GM06990 (cell line): ENCODE results near the gene SLC7A10.

Source experiments
- DNase-seq: peaks from one replicate; pipeline ENCODE4 v3.0.0-alpha.2; 2011; ENCODE audit not compliant: insufficient read length; ENCODE audit errors: extremely low read depth
- H3K27me3 ChIP-seq: replicated peaks from 2 replicates; pipeline ENCODE4 v1.6.0; 2011; ENCODE audit warnings: low read length; ENCODE audit not compliant: control insufficient read depth, insufficient read depth
- H3K36me3 ChIP-seq: 2 replicates; pipeline ENCODE4 v1.5.1; 2011; ENCODE audit warnings: low read length; ENCODE audit not compliant: control insufficient read depth, insufficient read depth
- H3K4me3 ChIP-seq: replicated peaks from 2 replicates; pipeline ENCODE4 v1.5.1; 2011; ENCODE audit warnings: low read depth, mild to moderate bottlenecking, control low read depth, low read length
- TF ChIP-seq, protein P1 (sequence below): IDR thresholded peaks from 2 replicates; pipeline ENCODE4 v1.5.1; 2011; ENCODE audit warnings: low read length, control low read depth, mild to moderate bottlenecking, inconsistent platforms; ENCODE audit not compliant: insufficient read depth, poor library complexity, severe bottlenecking

SLC7A10 gene

GRCh38 chr19:33202546-33203507 lies 22.8 kb downstream of the SLC7A10 start:
- Histone ChIP-seq H3K27me3 (no peaks in the 10 kb centered on the region), H3K4me3 (no peak overlapping the region), H3K36me3 (no peaks in the 10 kb centered on the region)
- TF ChIP-seq, protein P1, sequence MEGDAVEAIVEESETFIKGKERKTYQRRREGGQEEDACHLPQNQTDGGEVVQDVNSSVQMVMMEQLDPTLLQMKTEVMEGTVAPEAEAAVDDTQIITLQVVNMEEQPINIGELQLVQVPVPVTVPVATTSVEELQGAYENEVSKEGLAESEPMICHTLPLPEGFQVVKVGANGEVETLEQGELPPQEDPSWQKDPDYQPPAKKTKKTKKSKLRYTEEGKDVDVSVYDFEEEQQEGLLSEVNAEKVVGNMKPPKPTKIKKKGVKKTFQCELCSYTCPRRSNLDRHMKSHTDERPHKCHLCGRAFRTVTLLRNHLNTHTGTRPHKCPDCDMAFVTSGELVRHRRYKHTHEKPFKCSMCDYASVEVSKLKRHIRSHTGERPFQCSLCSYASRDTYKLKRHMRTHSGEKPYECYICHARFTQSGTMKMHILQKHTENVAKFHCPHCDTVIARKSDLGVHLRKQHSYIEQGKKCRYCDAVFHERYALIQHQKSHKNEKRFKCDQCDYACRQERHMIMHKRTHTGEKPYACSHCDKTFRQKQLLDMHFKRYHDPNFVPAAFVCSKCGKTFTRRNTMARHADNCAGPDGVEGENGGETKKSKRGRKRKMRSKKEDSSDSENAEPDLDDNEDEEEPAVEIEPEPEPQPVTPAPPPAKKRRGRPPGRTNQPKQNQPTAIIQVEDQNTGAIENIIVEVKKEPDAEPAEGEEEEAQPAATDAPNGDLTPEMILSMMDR, result no peak
- DNase-seq, result no peak

DNA sequence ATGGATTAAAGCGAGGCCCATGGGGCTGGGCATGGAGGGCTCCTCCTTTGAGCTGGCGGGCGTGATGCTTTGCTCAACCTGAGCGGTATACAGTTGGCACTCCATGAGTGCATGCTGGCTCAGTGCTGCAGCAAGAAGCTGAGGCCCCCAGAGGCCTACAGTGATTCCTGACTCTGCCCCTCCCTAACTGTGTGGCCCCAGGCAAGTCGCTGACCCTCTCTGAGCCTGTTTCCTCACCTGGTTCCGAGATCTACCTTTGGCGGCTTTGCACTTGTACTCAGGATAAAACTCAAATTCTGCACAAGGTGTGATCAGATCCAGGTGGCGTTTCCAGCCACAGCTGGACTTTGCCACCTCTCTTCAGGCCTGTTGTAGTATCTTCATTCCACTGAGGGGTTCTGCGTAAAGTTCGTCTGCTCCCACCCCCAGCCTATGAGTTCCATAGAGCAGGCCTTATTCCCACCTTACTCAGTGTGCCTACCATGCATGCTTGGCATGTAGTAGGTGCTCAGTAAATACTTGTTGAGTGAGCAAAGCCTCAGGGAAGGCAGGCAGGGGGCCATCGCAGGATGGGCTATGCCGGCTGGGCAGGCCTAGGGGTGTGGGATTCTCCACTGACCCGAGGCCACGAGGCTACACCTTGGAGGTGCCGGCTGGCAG lies 23.6 kb downstream of the SLC7A10 start:
- TF ChIP-seq, protein P1, result no peak
- H3K36me3 ChIP-seq, result no peaks in the 10 kb centered on the region
- no peaks in the 10 kb centered on the region for H3K27me3 ChIP-seq
- no peak for DNase-seq
- no peak overlapping the region for H3K4me3 ChIP-seq

- no peak for DNase-seq
- Histone ChIP-seq H3K36me3 (no peaks in the 10 kb centered on the region), H3K27me3 (no peaks in the 10 kb centered on the region), H3K4me3 (no peak overlapping the region)
- TF ChIP-seq, protein P1, result no peak
Observed at GRCh38 chr19:33201473-33201872, 24.2 kb downstream of the SLC7A10 start.

DNA sequence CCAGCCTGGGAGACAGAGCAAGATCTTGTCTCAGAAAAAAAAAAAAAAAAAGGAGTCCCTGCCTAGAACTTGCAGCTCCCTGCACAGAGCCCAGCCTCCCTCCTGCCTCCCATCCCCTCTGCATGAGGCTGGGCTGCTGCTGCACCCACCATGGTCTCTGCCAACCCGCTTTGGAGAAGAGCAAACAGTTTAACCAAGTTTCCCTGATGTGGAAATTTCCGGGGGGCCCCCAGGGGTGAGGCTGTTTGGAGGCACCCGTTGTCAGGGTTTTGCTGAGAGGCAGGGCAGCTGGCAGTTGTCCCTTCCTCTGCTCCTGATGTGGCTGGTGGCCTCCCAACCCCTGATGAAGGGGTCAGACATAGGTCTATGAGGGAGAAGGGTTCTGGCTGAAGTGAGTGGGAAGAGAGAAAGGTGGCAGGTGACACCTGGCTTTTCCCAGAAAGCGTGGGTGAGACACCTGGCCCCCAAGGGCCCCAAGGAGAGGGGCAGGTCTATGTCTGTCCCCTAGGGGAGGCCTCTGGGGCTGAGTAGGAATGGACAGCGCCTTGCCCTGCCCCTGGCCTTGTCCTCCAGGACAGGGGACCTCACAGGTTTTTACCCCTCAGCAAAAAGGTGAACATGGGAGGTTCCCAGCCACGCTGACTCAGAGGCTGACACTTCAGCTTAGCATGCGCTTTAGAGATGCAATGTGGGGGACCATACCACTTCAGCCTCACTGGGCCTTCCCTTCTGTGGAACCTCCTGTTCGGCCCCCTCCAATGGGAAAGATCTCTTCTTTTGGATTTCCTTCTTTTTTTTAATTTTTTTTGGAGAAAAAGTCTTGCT lies 26.0 kb downstream of the SLC7A10 start:
- H3K36me3 ChIP-seq, result no peaks in the 10 kb centered on the region
- H3K27me3 ChIP-seq, result no peaks in the 10 kb centered on the region
- no peak for DNase-seq
- TF ChIP-seq, protein P1, result no peak
- no peak overlapping the region for H3K4me3 ChIP-seq

DNA sequence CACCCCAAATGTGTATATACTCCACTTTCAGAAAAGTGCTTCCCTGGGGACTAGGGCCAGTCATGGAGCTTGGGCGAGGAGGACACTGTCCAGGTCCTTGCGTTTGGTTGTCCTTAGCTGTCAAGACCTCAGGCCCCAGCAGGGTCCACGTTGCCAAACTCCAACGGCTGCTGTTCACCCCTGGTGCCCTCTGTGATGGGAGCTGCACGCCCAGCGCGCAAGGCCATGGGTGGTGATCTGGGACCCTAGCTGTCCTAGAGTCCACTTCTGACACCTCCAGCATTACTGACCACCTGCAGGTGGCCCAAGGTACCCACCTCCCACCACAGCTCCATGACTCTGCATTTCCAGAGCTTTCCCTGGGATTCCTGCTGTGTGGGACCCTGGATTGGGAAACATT lies 27.5 kb downstream of the SLC7A10 start:
- Histone ChIP-seq H3K36me3 (no peaks in the 10 kb centered on the region), H3K27me3 (no peaks in the 10 kb centered on the region; the same call in none of the 2 replicates), H3K4me3 (no peak overlapping the region)
- TF ChIP-seq, protein P1, result no peak
- DNase-seq, result no peak
